HEK293 (cell line): ENCODE results near the gene MAPK14.

Experiments used
- ATF2 ChIP-seq: fragments of 450-650 bp; formaldehyde crosslinking; IDR thresholded peaks from 2 replicates; pipeline ENCODE4 v1.5.1; 2016; ENCODE audit warnings: missing biosample characterization, missing genetic modification characterization, low read depth
- KLF1 ChIP-seq: fragments of 450-650 bp; formaldehyde crosslinking; IDR thresholded peaks from 2 replicates; pipeline ENCODE4 v1.5.1; 2016; ENCODE audit warnings: missing biosample characterization, missing genetic modification characterization
- SALL2 ChIP-seq: fragments of 450-650 bp; formaldehyde crosslinking; IDR thresholded peaks from 2 replicates; pipeline ENCODE4 v1.5.0; 2017; ENCODE audit warnings: missing biosample characterization, mild to moderate bottlenecking, missing genetic modification characterization, borderline replicate concordance
- SETDB1 ChIP-seq: IDR thresholded peaks from one replicate; pipeline ENCODE4 v1.6.1; 2017; ENCODE audit warnings: mild to moderate bottlenecking, low read length, moderate library complexity, mixed read lengths; ENCODE audit not compliant: insufficient read length
- ZBTB8A ChIP-seq: fragments of 450-650 bp; formaldehyde crosslinking; IDR thresholded peaks from 2 replicates; pipeline ENCODE4 v1.5.1; 2016; ENCODE audit warnings: missing biosample characterization, missing genetic modification characterization
- ZNF114 ChIP-seq: fragments of 450-650 bp; formaldehyde crosslinking; IDR thresholded peaks from 2 replicates; pipeline ENCODE4 v1.5.0; 2017; ENCODE audit warnings: missing biosample characterization, missing genetic modification characterization
- TF ChIP-seq, protein P1 (sequence below): fragments of 450-650 bp; formaldehyde crosslinking; IDR thresholded peaks from 2 replicates; pipeline ENCODE4 v1.5.1; 2016; ENCODE audit warnings: missing biosample characterization, missing genetic modification characterization
- TF ChIP-seq, protein P2 (sequence below): fragments of 450-650 bp; formaldehyde crosslinking; IDR thresholded peaks from 2 replicates; pipeline ENCODE4 v1.5.1; 2016; ENCODE audit warnings: missing biosample characterization, missing genetic modification characterization
- TF ChIP-seq, protein P3 (sequence below): fragments of 450-650 bp; formaldehyde crosslinking; IDR thresholded peaks from 2 replicates; pipeline ENCODE4 v1.5.1; 2016; ENCODE audit warnings: missing biosample characterization, missing genetic modification characterization

DNA sequence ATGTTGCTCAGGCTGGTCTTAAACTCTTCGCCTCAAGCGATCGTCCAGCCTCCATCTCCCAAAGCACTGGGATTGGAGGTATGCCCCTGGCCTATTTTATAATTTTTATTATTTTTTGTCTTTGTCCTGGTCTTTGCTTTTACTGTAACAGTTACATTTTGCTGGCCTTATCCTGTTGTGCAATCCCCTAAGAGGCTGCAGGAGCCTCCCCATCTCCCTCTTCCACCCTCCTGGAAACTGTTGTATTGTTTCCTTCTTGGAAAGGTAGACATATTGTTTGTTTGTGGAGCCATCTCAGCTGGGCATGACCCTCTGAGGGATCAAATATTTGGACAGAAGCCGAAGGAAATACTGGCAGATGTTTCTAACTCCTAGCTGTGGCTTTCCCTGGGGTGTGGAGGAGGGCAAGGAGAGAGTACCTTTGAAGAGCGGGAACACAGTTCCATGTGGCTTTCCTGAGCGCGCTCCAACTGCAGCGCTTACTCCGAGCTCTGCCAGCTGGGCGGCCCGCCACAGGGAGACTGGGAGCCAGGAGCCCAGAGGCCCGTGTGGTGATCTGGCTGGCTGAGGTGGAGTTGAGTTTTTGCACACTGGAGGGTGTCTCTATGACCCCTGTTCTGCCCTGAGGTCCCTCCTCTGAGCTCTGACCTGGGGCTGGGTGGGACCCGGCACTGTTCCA lies 107.6 kb downstream of the MAPK14 start:
- TF ChIP-seq, protein P1, sequence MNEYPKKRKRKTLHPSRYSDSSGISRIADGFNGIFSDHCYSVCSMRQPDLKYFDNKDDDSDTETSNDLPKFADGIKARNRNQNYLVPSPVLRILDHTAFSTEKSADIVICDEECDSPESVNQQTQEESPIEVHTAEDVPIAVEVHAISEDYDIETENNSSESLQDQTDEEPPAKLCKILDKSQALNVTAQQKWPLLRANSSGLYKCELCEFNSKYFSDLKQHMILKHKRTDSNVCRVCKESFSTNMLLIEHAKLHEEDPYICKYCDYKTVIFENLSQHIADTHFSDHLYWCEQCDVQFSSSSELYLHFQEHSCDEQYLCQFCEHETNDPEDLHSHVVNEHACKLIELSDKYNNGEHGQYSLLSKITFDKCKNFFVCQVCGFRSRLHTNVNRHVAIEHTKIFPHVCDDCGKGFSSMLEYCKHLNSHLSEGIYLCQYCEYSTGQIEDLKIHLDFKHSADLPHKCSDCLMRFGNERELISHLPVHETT (tag by site-specific recombination) = no peak
- no peak for TF ChIP-seq ZNF114 (tag by site-specific recombination)
- TF ChIP-seq, protein P2, sequence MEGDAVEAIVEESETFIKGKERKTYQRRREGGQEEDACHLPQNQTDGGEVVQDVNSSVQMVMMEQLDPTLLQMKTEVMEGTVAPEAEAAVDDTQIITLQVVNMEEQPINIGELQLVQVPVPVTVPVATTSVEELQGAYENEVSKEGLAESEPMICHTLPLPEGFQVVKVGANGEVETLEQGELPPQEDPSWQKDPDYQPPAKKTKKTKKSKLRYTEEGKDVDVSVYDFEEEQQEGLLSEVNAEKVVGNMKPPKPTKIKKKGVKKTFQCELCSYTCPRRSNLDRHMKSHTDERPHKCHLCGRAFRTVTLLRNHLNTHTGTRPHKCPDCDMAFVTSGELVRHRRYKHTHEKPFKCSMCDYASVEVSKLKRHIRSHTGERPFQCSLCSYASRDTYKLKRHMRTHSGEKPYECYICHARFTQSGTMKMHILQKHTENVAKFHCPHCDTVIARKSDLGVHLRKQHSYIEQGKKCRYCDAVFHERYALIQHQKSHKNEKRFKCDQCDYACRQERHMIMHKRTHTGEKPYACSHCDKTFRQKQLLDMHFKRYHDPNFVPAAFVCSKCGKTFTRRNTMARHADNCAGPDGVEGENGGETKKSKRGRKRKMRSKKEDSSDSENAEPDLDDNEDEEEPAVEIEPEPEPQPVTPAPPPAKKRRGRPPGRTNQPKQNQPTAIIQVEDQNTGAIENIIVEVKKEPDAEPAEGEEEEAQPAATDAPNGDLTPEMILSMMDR (tag by site-specific recombination) = no peak
- TF ChIP-seq ZBTB8A = no peak
- TF ChIP-seq SALL2 = no peak
- no peak for TF ChIP-seq SETDB1
- TF ChIP-seq ATF2 = no peak
- TF ChIP-seq KLF1 (tag by site-specific recombination) = no peak
- TF ChIP-seq, protein P3, sequence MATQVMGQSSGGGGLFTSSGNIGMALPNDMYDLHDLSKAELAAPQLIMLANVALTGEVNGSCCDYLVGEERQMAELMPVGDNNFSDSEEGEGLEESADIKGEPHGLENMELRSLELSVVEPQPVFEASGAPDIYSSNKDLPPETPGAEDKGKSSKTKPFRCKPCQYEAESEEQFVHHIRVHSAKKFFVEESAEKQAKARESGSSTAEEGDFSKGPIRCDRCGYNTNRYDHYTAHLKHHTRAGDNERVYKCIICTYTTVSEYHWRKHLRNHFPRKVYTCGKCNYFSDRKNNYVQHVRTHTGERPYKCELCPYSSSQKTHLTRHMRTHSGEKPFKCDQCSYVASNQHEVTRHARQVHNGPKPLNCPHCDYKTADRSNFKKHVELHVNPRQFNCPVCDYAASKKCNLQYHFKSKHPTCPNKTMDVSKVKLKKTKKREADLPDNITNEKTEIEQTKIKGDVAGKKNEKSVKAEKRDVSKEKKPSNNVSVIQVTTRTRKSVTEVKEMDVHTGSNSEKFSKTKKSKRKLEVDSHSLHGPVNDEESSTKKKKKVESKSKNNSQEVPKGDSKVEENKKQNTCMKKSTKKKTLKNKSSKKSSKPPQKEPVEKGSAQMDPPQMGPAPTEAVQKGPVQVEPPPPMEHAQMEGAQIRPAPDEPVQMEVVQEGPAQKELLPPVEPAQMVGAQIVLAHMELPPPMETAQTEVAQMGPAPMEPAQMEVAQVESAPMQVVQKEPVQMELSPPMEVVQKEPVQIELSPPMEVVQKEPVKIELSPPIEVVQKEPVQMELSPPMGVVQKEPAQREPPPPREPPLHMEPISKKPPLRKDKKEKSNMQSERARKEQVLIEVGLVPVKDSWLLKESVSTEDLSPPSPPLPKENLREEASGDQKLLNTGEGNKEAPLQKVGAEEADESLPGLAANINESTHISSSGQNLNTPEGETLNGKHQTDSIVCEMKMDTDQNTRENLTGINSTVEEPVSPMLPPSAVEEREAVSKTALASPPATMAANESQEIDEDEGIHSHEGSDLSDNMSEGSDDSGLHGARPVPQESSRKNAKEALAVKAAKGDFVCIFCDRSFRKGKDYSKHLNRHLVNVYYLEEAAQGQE (tag by site-specific recombination) = no peak
